HepG2 (cell line): ENCODE measurements around the gene GRIK4. TPM values are rescaled to one million over a fixed set of nuclear protein-coding genes. Genes with fewer than 3 reads are reported as not detected.

Experiments
- KMT2A ChIP-seq: sonication (generic); formaldehyde crosslinking; IDR thresholded peaks from 2 replicates; pipeline ENCODE4 v1.4.0; 2020; ENCODE audit warnings: missing genetic modification reagents
- polyA plus RNA-seq, 8 experiments: library from polyadenylated mRNA; depleted of rRNA in 3 of 8; stranded (reverse) in 7 of 8; unstranded in 1 of 8; fragments of >200 nt; fragmentation: Illumina TruSeq in 4 of 8; extraction: Trizol in 4 of 8; gene quantifications; 2 replicates each; pipeline versions ENCODE4 v1.2.1 to v1.2.3, GENCODE V29; 2011 to 2016; ENCODE audit warnings: low read depth in 4 of 8, missing spikeins in 1 of 8, mixed read lengths in 1 of 8; ENCODE audit not compliant: insufficient read depth in 1 of 8
- total RNA-seq, 5 experiments: library from RNA; depleted of rRNA; stranded (reverse); fragments of >200 nt; fragmentation: Illumina TruSeq; extraction: Trizol; gene quantifications; 2 replicates each; pipeline ENCODE4 v1.2.3, GENCODE V29; 2016; ENCODE audit warnings: low read depth in 1 of 5
- TF ChIP-seq, protein P1 (sequence below): sonication (generic); formaldehyde crosslinking; IDR thresholded peaks from 2 replicates; pipeline ENCODE4 v1.4.0; 2020; ENCODE audit warnings: missing genetic modification reagents, borderline replicate concordance
- TF ChIP-seq, protein P2 (sequence below), 2 experiments: sonication (generic) in 1 of 2; formaldehyde crosslinking in 1 of 2; IDR thresholded peaks; 2 replicates each; pipeline versions ENCODE4 v1.4.0 to v1.6.1; 2016 to 2020; ENCODE audit warnings: borderline replicate concordance in 1 of 2, low read depth in 1 of 2, mild to moderate bottlenecking in 1 of 2, missing genetic modification reagents in 1 of 2
- TF ChIP-seq, protein P3 (sequence below): sonication (generic); formaldehyde crosslinking; IDR thresholded peaks from 2 replicates; pipeline ENCODE4 v1.4.0; 2020; ENCODE audit warnings: mild to moderate bottlenecking, low read depth, missing genetic modification reagents

The GRIK4 gene
- total and polyA plus RNA-seq, 2 of the 13 experiments (the other 11 are each of a cell fraction or from before 2014, with no cell fraction given): 0.04 to 0.07 TPM

DNA sequence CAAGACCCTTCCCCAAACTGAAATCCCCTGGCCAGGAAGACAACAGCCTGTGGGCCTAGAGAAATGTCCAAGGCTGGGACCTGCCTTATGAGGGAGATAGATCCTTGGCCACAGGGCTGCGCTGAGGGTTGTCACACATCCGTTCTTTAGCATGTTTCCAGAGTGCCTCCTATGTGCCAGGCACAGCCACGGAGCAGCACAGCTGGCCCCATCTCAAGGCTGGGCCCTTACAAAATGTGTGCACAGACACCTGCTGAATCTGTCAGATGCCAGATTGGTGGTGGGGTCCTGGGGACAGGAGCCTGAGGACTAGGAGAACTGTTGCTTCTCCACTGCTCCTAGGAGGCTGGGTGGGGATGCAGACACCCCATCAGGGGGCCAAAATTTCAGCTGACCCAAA, 11.2 kb downstream of the GRIK4 start (continued):
- TF ChIP-seq, protein P1, sequence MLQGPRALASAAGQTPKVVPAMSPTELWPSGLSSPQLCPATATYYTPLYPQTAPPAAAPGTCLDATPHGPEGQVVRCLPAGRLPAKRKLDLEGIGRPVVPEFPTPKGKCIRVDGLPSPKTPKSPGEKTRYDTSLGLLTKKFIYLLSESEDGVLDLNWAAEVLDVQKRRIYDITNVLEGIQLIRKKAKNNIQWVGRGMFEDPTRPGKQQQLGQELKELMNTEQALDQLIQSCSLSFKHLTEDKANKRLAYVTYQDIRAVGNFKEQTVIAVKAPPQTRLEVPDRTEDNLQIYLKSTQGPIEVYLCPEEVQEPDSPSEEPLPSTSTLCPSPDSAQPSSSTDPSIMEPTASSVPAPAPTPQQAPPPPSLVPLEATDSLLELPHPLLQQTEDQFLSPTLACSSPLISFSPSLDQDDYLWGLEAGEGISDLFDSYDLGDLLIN (CRISPR knock-in tag): no peak
- TF ChIP-seq, protein P2, sequence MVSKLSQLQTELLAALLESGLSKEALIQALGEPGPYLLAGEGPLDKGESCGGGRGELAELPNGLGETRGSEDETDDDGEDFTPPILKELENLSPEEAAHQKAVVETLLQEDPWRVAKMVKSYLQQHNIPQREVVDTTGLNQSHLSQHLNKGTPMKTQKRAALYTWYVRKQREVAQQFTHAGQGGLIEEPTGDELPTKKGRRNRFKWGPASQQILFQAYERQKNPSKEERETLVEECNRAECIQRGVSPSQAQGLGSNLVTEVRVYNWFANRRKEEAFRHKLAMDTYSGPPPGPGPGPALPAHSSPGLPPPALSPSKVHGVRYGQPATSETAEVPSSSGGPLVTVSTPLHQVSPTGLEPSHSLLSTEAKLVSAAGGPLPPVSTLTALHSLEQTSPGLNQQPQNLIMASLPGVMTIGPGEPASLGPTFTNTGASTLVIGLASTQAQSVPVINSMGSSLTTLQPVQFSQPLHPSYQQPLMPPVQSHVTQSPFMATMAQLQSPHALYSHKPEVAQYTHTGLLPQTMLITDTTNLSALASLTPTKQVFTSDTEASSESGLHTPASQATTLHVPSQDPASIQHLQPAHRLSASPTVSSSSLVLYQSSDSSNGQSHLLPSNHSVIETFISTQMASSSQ (IDR thresholded peaks at IDR 0.05; ENCODE audit: low read depth): no peak
- TF ChIP-seq, protein P2 (CRISPR knock-in tag; IDR thresholded peaks at IDR 0.05; ENCODE audit: borderline replicate concordance): no peak
- no peak for TF ChIP-seq KMT2A (CRISPR knock-in tag)
- TF ChIP-seq, protein P3, sequence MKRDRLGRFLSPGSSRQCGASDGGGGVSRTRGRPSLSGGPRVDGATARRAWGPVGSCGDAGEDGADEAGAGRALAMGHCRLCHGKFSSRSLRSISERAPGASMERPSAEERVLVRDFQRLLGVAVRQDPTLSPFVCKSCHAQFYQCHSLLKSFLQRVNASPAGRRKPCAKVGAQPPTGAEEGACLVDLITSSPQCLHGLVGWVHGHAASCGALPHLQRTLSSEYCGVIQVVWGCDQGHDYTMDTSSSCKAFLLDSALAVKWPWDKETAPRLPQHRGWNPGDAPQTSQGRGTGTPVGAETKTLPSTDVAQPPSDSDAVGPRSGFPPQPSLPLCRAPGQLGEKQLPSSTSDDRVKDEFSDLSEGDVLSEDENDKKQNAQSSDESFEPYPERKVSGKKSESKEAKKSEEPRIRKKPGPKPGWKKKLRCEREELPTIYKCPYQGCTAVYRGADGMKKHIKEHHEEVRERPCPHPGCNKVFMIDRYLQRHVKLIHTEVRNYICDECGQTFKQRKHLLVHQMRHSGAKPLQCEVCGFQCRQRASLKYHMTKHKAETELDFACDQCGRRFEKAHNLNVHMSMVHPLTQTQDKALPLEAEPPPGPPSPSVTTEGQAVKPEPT (CRISPR knock-in tag): no peak
